HG03064 (cell line): ENCODE data around the gene LARP1B.
"Not testable (repeated sequence)": the region's sequence is repeated elsewhere in the genome, so short reads cannot be mapped to it uniquely, and the experiment has no call there.

Experiments
- ATAC-seq: cut with Tn5 transposase; IDR thresholded peaks from one replicate; pipeline ENCODE4 v1.9.1; 2021; ENCODE audit warnings: low read depth; ENCODE audit not compliant: unreplicated experiment

The LARP1B gene

DNA sequence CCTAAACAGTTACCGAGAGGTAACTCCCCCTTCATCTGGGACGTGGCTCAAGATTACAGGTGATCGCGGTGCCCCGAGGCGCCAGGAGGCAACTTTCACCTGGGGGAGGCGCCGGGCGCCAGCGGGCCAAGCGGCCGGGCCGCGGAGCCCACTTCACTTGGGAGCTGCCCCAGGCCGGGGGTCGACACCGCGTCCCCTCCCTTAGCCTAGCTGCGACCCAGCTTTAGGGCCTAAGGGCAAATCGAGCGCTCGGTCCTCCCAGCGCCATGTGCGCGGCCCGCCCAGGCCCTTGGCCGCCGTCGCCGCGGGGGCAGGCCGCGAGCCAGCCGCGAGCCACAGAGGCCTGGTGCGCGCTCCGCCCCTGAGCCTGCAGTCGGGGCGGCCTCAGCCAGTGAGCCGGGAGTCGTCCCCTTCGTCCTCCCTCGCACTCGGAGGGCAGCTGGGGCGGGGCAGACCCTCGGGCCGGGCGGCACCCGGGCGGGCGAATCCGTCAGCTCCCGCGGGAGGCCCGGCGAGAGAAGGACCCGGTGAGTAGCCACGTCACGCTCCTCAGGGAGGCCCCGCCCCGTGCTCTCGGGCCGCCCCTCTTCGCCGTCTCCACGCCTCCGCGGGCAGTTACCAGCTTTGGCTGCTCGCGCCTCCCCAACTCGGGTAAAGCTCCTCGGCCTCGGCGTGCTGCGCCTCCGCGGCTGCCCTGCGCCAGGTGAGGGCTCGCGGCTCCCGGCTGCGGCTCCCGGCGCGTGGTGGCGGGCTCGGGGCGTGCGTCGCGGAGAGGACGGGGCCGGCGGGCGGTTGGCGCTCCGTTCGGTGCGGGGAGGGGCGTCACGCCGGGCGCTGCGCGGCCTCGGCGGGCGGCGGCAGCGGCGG is at the start of gene LARP1B:
LARP1B (plus strand) TSS at position 614 of the 867 bp plus-strand sequence. CDS start 13,640 bp downstream, outside the sequence.
- peak; percentile 93 for ATAC-seq

DNA sequence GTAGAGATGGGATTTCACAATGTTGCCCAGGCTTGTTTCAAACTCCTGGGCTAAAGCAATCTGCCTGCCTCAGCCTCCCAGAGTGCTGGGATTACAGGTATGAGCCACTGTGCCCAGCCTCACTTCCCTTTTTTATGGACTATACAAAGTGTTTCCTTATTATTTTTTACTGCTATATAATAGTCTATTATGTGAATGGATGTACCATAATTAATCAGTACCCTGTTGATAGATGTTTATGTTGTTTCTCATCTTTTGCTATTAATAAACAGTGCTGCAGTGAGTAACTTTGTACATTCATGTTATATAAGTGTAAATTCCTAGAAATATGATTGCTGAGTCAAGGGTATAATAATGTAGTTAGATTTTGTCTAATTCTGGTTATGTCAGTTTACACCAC is 35.8 kb upstream of the LARP1B start:
- ATAC-seq, result no peak

DNA sequence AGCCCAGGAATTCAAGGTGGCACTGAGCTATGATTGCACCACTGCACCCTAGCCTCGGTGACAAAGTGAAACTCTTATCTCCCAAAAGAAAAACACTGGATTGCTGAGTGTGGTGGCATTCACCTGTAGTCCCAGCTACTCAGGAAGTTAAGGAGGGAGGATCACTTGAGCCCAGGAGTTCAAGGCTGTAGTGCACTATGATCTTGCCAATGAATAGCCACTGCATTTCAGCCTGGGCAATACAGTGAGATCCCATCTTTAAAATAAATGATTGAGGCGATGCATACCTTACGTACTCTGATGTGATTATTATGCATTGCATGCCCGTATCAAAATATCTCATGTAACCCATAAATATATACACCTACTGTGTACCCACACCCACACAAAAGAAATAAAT is 31.2 kb upstream of the LARP1B start:
- no peak for ATAC-seq

DNA sequence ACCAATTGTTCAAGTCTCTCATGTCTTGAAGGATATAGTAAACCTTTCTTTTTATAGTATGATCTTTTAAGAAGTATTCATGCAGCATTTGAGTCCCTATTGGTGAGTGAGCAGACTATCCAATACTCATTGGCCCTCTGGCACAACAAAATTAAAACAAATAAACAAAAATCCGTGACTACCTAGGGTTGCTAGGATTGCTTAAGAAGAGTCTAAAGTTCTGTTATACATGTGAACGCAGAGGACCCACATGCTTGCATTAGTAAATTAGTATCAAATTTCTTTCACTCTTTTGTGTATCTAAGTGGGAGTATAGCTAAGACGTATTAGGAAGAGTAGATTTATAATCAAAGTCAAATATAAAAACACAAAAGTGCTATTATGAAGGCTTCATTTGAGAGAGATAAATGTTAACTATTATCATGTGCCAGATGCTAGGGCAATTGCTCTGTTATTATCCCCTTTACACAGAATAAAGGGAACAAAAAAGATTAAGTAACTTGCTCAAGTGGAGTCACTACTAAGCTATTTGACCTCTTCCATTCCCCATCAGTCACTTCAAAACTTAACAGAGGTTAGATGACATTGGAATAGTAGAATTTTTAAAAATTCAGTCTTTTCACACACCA is 29.2 kb upstream of the LARP1B start:
- no peak for ATAC-seq

- ATAC-seq, result no peak
These were observed 21.5 kb upstream of the LARP1B start for GRCh38 chr4:128039568-128039967.

- ATAC-seq, result not testable (repeated sequence)
These were observed 14.1 kb upstream of the LARP1B start for GRCh38 chr4:128047019-128047418.

GRCh38 chr4:128047514-128047913 is 13.6 kb upstream of the LARP1B start:
- not testable (repeated sequence) for ATAC-seq

DNA sequence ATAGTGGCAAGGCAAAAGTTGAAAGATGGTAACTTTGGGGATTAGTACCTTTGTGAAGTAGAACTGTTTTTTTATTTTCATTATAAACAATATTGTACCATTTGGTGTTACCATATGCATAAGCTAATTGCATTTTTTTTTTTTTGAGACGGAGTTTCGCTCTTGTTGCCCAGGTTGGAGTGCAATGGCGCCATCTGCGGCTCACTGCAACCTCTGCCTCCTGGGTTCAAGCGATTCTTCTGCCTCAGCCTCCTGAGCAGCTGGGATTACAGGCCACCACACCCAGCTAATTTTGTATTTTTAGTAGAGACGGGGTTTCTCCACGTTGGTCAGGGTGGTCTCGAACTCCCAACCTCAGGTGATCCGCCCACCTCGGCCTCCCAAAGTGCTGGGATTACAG is 9.9 kb upstream of the LARP1B start:
- ATAC-seq, result not testable (repeated sequence)

DNA sequence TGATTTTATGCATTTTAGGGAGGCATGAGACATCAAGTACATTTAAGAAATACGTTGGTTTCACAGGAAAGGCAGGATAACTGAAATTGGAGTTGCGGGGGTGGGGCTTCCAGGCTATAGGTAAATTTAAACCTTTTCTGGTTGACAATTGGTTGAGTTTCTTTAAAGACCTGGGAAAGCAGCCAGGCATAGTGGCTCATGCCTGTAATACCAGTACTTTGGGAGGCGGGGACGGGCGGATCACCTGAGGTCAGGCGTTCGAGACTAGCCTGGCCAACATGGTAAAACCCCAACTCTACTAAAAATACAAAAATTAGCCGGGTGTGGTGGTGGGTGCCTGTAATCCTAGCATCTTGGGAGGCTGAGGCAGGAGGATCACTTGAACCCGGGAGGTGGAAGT is 6.2 kb upstream of the LARP1B start:
- ATAC-seq, result not testable (repeated sequence)

- not testable (repeated sequence) for ATAC-seq
These were observed 5.5 kb upstream of the LARP1B start for GRCh38 chr4:128055441-128056206.

GRCh38 chr4:128056396-128056795 is 4.7 kb upstream of the LARP1B start:
- ATAC-seq, result no peak

GRCh38 chr4:128060121-128060698 is 902 bp upstream of the LARP1B start:
- no peak for ATAC-seq

DNA sequence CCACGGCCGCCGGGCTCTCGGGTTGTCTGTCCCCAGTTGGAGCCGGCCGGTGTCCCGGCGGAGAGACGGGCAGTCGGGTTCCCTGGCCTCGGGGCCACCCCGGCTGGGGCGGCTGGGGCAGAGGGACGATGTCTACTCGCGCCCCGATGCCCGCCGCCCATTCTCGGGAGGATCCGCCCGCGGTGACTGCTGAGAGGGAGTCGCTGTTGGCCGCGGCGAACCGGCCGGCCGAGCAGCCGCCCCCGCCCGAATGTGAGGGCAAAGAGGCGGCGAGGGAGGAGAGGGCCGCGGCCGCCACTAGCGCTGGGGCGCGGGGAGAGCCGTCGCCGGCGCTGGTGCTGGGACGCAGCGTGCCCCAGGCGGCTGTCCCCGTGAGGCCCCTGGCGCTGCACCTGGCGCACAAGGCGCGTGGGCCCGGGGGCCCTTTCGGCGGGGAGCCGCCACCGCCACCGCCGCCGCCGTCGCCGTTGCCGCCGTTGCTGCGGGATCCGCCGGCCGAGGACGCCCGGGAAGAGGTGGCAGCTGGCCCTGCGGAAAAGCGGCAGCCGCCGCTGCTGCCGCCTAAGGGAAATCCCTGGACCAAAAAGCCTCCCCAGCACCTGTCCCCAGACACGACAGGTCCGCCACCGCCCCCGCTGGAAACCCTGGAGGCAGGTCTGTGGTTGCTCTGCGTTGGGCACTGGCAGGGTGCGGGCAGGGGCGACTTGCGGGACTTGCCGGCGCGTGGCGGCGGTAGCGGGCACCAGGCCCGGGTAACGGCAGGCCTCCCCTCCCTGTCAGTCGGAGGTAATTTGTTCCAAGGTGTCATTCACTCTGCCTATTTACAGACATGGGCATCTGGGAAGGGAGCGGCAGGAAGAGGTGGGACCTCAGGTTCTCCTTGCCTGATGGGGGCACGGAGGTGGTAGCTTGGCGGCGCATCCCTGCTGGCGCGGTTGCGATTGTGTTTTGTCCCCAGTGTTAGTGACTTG is 739 bp downstream of the LARP1B start:
- ATAC-seq, result peak; percentile 37

GRCh38 chr4:128066453-128066820 is 5.3 kb downstream of the LARP1B start:
- ATAC-seq, result not testable (repeated sequence)

DNA sequence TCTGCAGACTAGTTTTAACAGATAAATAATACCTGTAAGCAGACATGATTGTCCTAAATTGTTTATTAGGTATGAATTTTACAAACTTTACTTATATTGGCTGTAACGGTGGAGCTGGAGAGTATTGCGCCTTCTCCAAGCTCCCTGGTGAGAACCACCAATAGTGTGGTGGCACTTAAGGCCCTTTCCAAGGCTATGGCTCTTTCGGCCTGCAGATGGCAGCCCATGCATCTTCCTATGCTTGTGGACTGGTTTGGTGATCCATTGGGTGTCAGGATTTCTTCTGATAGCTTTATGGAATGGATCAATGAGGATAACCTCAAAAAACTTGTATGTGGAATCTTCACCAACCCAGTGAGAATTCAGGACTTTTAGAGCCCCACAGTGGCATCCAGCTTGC is 7.8 kb downstream of the LARP1B start:
- no peak for ATAC-seq

DNA sequence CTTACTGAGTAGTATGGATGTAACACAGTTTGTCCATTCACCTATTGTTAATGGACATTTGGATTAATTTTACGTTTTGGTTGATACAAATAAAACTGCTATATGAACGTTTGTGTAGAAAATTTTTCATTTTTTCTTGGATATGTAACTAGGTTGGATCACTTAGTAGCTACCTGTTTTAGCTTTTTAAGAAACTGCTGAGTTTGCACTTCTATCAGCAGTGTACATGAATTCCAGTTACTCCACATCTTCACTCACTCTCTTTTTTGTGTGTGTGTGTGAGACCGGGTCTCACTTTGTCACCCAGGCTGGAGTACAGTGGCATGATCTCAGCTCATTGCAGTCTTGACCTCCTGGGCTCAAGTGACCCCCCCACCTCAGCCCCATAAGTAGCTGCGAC is 15.4 kb downstream of the LARP1B start:
- no peak for ATAC-seq

GRCh38 chr4:128095293-128095692 is 34.2 kb downstream of the LARP1B start:
- ATAC-seq, result not testable (repeated sequence)

DNA sequence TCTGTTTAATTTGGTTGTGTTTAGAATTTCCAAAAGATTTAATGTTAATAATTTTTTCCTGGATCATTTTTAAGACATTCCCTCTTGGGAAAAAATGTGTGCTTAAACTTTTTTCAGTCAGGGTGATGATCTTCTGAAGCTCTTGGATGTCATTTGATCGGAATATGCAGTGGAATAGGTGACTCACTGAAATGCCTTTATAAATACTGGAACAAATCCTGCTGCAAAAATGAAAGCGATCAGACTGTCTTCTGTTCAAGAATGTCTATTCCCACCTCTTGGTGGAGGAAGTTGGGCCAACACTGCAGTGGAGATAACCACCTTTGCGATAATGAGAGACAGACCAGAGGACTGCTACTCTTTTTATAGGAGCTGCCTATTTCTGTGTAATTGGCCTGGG is 46.7 kb downstream of the LARP1B start:
- no peak for ATAC-seq

GRCh38 chr4:128123036-128123435 is 61.9 kb downstream of the LARP1B start:
- no peak for ATAC-seq

GRCh38 chr4:128130621-128131020 is 69.5 kb downstream of the LARP1B start:
- ATAC-seq, result no peak
